RWPE1 (cell line): Measurements from ENCODE around the gene ADORA2A.

Experiments
- CTCF ChIA-PET: fragments of 350-600 bp; sonication (Branson Sonifier 250); formaldehyde crosslinking; extraction: SDS; loops from one replicate; lab custom pipeline; 2021; lab: Yijun Ruan, JAX
- POLR2A ChIA-PET: fragments of 400-600 bp; formaldehyde crosslinking; extraction: SDS; loops from one replicate; lab custom pipeline; 2020; ENCODE audit warnings: antibody characterized with exemption; ENCODE audit not compliant: low non-redundant PET; lab: Yijun Ruan, JAX
- DNase-seq: peaks from one replicate; pipeline ENCODE4 v3.0.0; 2012; ENCODE audit warnings: low spot score
- H3K27ac ChIP-seq: fragments of 450-650 bp; 2 replicates; pipeline ENCODE4 v1.5.1; 2017
- TF ChIP-seq, protein P1 (sequence below): fragments of 450-650 bp; conservative IDR thresholded peaks from 2 replicates; pipeline ENCODE4 v1.5.1; 2017; ENCODE audit warnings: low read depth, mild to moderate bottlenecking

The ADORA2A gene

DNA sequence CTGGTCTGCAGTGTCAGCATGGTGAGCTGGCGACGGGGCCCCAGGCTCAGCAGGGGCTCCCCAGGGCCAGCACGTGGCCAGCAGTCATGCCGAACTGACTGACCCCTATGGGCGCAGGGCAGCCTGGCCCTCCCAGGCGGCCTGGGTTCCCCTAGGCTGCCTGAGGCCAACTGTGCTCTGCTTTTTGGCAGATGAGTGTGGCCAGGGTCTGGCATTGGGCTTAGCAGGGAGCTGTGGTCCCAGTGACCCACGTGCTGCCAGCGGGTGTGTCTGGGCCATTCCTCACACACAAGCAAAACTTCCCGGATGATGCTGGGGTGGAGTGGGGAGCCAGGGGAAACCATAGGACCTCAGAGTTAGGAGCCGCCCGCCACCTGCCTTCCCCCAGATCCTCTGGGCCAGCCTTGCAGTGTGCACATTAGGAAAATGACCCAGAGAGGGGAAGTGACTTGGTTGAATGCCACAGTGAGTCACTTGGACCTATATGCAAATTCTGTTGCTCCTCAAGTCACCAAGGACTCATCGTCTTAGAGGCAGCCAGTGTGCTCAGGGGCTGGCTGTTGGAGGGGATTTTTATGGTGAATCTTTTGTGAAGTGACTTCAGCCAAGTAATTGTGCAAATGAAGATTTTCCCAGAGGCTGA lies 6.5 kb downstream of the ADORA2A start:
- no peak for DNase-seq
- TF ChIP-seq, protein P1, sequence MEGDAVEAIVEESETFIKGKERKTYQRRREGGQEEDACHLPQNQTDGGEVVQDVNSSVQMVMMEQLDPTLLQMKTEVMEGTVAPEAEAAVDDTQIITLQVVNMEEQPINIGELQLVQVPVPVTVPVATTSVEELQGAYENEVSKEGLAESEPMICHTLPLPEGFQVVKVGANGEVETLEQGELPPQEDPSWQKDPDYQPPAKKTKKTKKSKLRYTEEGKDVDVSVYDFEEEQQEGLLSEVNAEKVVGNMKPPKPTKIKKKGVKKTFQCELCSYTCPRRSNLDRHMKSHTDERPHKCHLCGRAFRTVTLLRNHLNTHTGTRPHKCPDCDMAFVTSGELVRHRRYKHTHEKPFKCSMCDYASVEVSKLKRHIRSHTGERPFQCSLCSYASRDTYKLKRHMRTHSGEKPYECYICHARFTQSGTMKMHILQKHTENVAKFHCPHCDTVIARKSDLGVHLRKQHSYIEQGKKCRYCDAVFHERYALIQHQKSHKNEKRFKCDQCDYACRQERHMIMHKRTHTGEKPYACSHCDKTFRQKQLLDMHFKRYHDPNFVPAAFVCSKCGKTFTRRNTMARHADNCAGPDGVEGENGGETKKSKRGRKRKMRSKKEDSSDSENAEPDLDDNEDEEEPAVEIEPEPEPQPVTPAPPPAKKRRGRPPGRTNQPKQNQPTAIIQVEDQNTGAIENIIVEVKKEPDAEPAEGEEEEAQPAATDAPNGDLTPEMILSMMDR: no peak
- POLR2A ChIA-PET: no interaction called here
- CTCF ChIA-PET: interaction anchor here (0.7 kb wide), 1 partner anchor 227 kb away, joined by 3 read pairs; no protein-coding TSS in a partner anchor
- H3K27ac ChIP-seq: no peak overlapping the region

DNA sequence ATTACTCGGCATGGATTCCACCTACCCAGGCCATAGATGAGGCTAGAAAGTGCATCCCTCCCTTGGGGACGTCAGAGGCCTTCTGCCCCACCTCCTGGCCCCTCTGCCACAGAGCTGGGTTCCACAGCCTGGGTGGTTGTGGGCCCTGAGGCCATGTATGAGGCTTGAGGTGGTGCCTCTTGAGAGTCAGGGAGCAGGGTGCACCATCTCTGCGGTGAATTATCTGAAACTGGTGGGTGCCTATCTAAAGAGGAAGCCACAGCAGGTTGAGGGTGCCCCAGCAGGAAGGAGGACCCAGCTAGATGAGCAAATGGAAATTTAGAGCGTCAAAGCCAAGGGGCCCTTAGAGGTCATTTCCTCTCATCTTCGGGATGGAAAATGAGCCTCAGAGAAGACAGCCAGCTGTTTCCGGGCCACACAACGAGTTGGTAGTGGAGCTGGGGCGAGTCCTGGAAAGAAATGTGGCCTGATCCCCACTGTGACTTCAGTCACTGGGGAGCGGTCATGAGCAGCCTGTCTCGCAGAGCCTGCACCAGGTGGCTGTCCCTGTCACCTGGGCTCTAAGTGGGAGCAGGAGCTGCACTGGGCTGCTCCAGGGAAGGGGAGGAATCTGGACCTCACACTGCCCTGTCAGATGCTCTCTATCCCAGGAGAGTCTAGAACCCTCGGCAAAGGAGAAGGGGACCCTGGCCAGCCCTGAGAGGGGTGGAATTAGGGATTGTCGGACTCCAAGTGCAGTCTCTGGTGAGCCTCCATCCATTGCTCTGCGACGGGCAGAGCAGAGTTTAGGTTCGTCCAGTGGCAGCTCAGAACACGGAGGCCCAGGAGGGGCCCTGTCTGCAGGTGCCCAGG lies 7.3 kb downstream of the ADORA2A start:
- CTCF ChIA-PET: interaction anchor here (1.0 kb wide), 1 partner anchor 11 kb away, joined by 3 read pairs; no protein-coding TSS in a partner anchor
- H3K27ac ChIP-seq: no peak overlapping the region
- POLR2A ChIA-PET: no interaction called here
- TF ChIP-seq, protein P1: no peak
- no peak for DNase-seq

DNA sequence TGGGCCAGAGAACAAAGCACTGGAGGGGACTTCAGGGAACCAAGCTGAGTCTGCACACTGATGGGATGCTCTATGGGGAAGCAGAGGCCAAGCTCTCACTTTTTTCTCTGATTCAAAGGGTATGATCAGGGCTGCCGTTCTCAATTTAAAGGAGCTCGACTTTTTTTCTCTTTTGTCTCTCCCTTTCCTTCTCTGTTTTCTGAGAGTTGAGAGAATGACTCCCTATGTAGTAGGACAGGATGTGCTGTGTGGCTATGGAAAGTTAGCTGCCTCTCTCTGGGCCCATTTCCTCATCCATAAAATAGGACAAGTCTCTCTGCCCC lies 7.9 kb downstream of the ADORA2A start:
- CTCF ChIA-PET: interaction anchor here (1.0 kb wide), 1 partner anchor 11 kb away, joined by 3 read pairs; no protein-coding TSS in a partner anchor
- DNase-seq: no peak

DNA sequence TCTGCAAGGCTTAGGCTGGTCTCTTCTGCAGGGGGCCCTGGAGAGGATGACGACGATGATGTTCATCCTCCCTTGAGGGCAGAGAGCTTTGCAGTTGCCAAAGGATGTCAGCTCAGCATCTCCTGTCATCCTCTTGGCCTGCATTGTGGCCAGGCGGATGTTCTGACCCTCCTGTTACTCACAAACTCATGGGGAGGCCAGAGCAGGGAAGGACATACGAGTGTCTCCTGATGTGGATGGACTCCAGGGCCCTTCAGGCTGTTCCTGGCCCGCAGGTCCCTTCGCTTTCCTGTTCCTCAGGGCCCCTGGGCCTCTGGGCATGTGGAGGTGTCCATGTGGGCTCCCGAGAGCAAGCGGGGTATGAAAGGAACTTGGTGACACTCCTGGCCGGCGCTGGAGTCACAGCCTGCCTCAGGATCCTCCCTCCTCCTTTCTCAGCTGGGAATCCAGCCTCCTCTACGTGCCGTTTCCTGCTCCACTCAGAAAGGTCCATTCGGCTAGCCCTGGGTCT lies 8.5 kb downstream of the ADORA2A start:
- no peak for DNase-seq
- ChIA-PET CTCF (no interaction called here), POLR2A (no interaction called here)
- TF ChIP-seq, protein P1: no peak
- no peak overlapping the region for H3K27ac ChIP-seq

More for the DNA sequence above, 7.9 kb downstream of the ADORA2A start:
- POLR2A ChIA-PET: no interaction called here
- H3K27ac ChIP-seq: no peak overlapping the region
- TF ChIP-seq, protein P1: no peak

DNA sequence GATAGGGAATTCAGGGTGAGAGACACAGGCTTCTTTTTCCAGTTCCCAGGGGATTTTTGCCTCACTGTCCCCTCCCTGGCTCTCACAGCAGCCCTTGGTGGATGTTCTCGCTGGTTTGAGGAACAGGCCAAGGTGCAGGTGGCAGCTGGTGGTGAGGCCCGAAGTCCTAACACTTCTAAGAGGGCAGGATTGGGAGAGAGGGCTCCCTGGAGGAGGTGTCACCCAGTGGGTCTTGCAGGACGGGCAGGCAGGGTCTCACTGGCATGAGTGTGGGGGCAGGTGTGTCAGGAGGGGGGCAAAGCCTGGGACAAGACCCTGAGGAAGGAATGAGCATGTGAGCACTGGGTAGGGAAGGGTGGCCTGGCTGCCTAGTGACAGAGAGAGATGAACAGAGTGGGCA lies 9.2 kb downstream of the ADORA2A start:
- ChIA-PET POLR2A (no interaction called here), CTCF (no interaction called here)

DNA sequence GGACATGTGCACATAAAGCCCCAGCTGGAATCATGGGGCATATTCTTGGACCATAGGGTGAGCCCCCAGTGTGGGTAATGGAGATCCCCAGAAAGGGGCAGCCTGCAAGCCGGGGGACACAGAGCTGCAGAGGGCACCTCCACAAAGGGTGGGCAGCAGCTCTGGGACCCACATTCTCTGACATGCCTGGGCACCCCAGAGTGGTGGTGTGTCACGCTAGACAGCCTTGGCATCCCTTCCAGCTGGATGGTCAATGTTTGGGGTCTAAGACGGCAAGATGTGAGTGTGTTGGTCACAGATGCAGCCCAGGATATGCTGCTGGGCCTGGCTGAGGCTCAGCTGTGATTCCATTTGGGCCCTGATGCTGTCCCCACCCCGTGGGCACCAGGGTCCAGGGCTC lies 9.7 kb downstream of the ADORA2A start:
- TF ChIP-seq, protein P1: no peak
- H3K27ac ChIP-seq: no peak overlapping the region
- DNase-seq: no peak
- CTCF ChIA-PET: no interaction called here
- POLR2A ChIA-PET: no interaction called here

More for the DNA sequence above, 9.2 kb downstream of the ADORA2A start:
- TF ChIP-seq, protein P1: no peak
- no peak for DNase-seq
- no peak overlapping the region for H3K27ac ChIP-seq
